LNCaP clone FGC (cell line): ENCODE results near the gene WAC.

Experiments used
- DNase-seq: peaks from one replicate; pipeline ENCODE4 v3.0.0-alpha.2; 2011; ENCODE audit warnings: low read depth
- H3K4me3 ChIP-seq: 2 replicates; pipeline ENCODE4 v1.5.1; 2011; ENCODE audit warnings: mild to moderate bottlenecking, low read depth, low read length, control low read depth
- CTCF ChIP-seq: IDR thresholded peaks from 2 replicates; pipeline ENCODE4 v1.5.1; 2012; ENCODE audit warnings: mild to moderate bottlenecking; ENCODE audit not compliant: control insufficient read depth, insufficient read depth; ENCODE audit errors: extremely low read depth

The WAC gene

GRCh38 chr10:28558186-28558585 lies 25.3 kb downstream of the WAC start:
- no peak for TF ChIP-seq CTCF
- H3K4me3 ChIP-seq: no peak overlapping the region
- DNase-seq: no peak

- DNase-seq: no peak
- no peak overlapping the region for H3K4me3 ChIP-seq
- no peak for TF ChIP-seq CTCF
These were observed 26.1 kb downstream of the WAC start for GRCh38 chr10:28558923-28559508.

- no peak for DNase-seq
- no peak overlapping the region for H3K4me3 ChIP-seq
- TF ChIP-seq CTCF: no peak
These were observed 26.7 kb downstream of the WAC start for GRCh38 chr10:28559618-28560017.

- DNase-seq: no peak
- no peak for TF ChIP-seq CTCF
These were observed 27.7 kb downstream of the WAC start for GRCh38 chr10:28560617-28561016.

GRCh38 chr10:28561531-28561930 lies 28.6 kb downstream of the WAC start:
- no peak overlapping the region for H3K4me3 ChIP-seq
- TF ChIP-seq CTCF: no peak
- no peak for DNase-seq

More at GRCh38 chr10:28560617-28561016, 27.7 kb downstream of the WAC start:
- no peak overlapping the region for H3K4me3 ChIP-seq

GRCh38 chr10:28564905-28565304 lies 32.0 kb downstream of the WAC start:
- no peak for DNase-seq
- no peak overlapping the region for H3K4me3 ChIP-seq
- TF ChIP-seq CTCF: no peak

- H3K4me3 ChIP-seq: no peak overlapping the region
- no peak for DNase-seq
- TF ChIP-seq CTCF: no peak
These were observed 33.6 kb downstream of the WAC start for GRCh38 chr10:28566458-28567015.
